SU-DHL-6 (cell line): ENCODE results near the gene CCR1.

ENCODE experiments used
- H2AFZ ChIP-seq: fragments of 200-600 bp; sonication (generic); 2 replicates; pipeline ENCODE4 v1.6.1; 2014; ENCODE audit warnings: low read depth, mild to moderate bottlenecking, moderate library complexity, mixed read lengths, antibody characterized with exemption, low read length; ENCODE audit not compliant: severe bottlenecking
- H3F3A ChIP-seq: fragments of 200-600 bp; shearing (Covaris generic); 2 replicates; pipeline ENCODE4 v1.6.0; 2016; ENCODE audit warnings: antibody characterized with exemption, mild to moderate bottlenecking; ENCODE audit not compliant: insufficient read depth
- H3K27ac ChIP-seq: fragments of 200-600 bp; sonication (generic); 2 replicates; pipeline ENCODE4 v1.5.1; 2016; ENCODE audit warnings: low read depth, mild to moderate bottlenecking, low read length, moderate library complexity, mixed read lengths
- H3K27me3 ChIP-seq: fragments of 200-600 bp; sonication (generic), shearing (Covaris generic); 2 replicates; pipeline ENCODE4 v1.6.0; 2014; ENCODE audit warnings: mild to moderate bottlenecking, low read length
- H3K36me3 ChIP-seq: fragments of 200-600 bp; sonication (generic); 2 replicates; pipeline ENCODE4 v1.6.1; 2014; ENCODE audit warnings: mild to moderate bottlenecking, low read length, mixed read lengths
- H3K4me2 ChIP-seq: fragments of 300-600, 200-600 bp; shearing (Covaris generic), sonication (generic); 2 replicates; pipeline ENCODE4 v1.6.0; 2014; ENCODE audit warnings: low read length, low read depth, mild to moderate bottlenecking; ENCODE audit not compliant: poor library complexity, severe bottlenecking
- H3K4me3 ChIP-seq: fragments of 200-600 bp; sonication (generic); 2 replicates; pipeline ENCODE4 v1.5.1; 2014; ENCODE audit warnings: antibody characterized with exemption, low read length, mild to moderate bottlenecking, mixed read lengths; ENCODE audit not compliant: insufficient read depth, poor library complexity, severe bottlenecking
- H3K79me2 ChIP-seq: fragments of 200-600 bp; sonication (generic); 2 replicates; pipeline ENCODE4 v1.6.1; 2014; ENCODE audit warnings: mild to moderate bottlenecking, low read length, moderate library complexity; ENCODE audit not compliant: insufficient read depth
- H3K9ac ChIP-seq: fragments of 200-600 bp; sonication (generic); 2 replicates; pipeline ENCODE4 v1.7.0; 2014; ENCODE audit warnings: mild to moderate bottlenecking, low read length
- H3K9me2 ChIP-seq: fragments of 200-600 bp; sonication (generic); replicated peaks from 2 replicates; pipeline ENCODE4 v1.6.1; 2014; ENCODE audit warnings: low read length; ENCODE audit not compliant: insufficient read depth
- H3K9me3 ChIP-seq: fragments of 200-600 bp; sonication (generic); 2 replicates; pipeline ENCODE4 v1.6.1; 2014; ENCODE audit warnings: low read length, mixed read lengths; ENCODE audit not compliant: insufficient read depth
- H4K20me1 ChIP-seq: fragments of 200-600 bp; sonication (generic); 2 replicates; pipeline ENCODE4 v1.6.1; 2014; ENCODE audit warnings: low read depth, mild to moderate bottlenecking, antibody characterized with exemption, low read length, moderate library complexity, mixed read lengths
- CTCF ChIP-seq: fragments of 200-600 bp; sonication (generic); IDR thresholded peaks from one replicate; pipeline ENCODE4 v1.5.1; 2017; ENCODE audit warnings: antibody characterized with exemption, mild to moderate bottlenecking, low read length, moderate library complexity; ENCODE audit not compliant: insufficient read depth, poor library complexity, severe bottlenecking
- EZH2phosphoT487 ChIP-seq: fragments of 200-600 bp; sonication (generic), shearing (Covaris generic); conservative IDR thresholded peaks from 2 replicates; pipeline ENCODE4 v1.6.1; 2018; ENCODE audit warnings: mild to moderate bottlenecking, antibody characterized with exemption, low read length, moderate library complexity, mixed read lengths

The CCR1 gene

GRCh38 chr3:46183330-46183729 is 24.8 kb downstream of the CCR1 start:
- Histone ChIP-seq H3K9me2 (no peaks in the 10 kb centered on the region), H2AFZ (no peak overlapping the region), H3K9me3 (no peaks in the 10 kb centered on the region), H4K20me1 (no peaks in the 10 kb centered on the region), H3K4me3 (no peak overlapping the region), H3K79me2 (no peaks in the 10 kb centered on the region), H3K36me3 (no peaks in the 10 kb centered on the region), H3K27me3 (no peaks in the 10 kb centered on the region), H3K27ac (no peak overlapping the region), H3F3A (no peaks in the 10 kb centered on the region), H3K4me2 (no peak overlapping the region), H3K9ac (no peak overlapping the region)
- TF ChIP-seq EZH2phosphoT487 (no peak), CTCF (no peak)

DNA sequence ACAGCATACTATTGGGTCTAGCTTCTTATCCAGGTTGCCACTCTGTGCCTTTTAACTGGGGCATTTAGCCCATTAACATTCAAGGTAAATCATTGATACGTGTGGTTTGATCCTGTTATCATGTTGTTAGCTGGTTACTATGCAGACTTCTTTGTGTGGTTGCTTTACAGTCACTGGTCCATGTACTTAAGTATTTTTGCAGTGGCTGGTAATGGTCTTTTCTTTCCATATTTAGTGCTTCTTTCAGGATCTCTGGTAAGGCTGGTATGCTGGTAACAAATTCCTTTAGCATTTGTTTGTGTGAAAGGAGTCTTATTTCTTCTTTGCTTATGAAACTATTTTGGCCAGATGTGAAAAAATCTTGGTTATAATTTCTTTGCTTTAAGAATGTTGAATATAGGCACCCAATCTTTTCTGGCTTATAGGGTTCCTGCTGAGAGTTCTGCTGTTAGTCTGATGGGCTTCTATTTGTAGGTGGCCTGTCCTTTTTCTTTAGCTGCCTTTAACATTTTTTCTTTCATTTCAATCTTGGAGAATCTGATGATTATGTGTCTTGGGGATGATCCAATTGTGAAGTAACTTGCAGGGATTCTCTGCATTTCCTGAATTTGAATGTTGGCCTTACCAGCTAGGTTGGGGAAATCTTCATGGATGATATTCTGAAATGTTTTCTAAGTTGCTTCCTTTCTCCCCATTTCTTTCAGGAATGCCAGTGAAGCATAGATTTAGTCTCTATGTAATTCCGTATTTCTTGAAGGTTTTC is 39.3 kb downstream of the CCR1 start:
- no peaks in the 10 kb centered on the region for H3K9me2 ChIP-seq
- H3K79me2 ChIP-seq = no peaks in the 10 kb centered on the region
- H3F3A ChIP-seq = no peaks in the 10 kb centered on the region
- no peak overlapping the region for H3K4me3 ChIP-seq
- no peak overlapping the region for H3K4me2 ChIP-seq
- H3K9me3 ChIP-seq = no peaks in the 10 kb centered on the region
- H3K9ac ChIP-seq = no peak overlapping the region
- no peaks in the 10 kb centered on the region for H4K20me1 ChIP-seq
- H3K27me3 ChIP-seq = no peaks in the 10 kb centered on the region; the same call in 1 of the 2 replicates
- no peak overlapping the region for H3K27ac ChIP-seq
- TF ChIP-seq EZH2phosphoT487 = no peak
- TF ChIP-seq CTCF = no peak
- no peak overlapping the region for H2AFZ ChIP-seq
- no peaks in the 10 kb centered on the region for H3K36me3 ChIP-seq

- H3K4me2 ChIP-seq = no peak overlapping the region
- no peak overlapping the region for H3K9ac ChIP-seq
- H3F3A ChIP-seq = no peaks in the 10 kb centered on the region
- no peak overlapping the region for H3K27ac ChIP-seq
- no peaks in the 10 kb centered on the region for H3K79me2 ChIP-seq
- H3K4me3 ChIP-seq = no peak overlapping the region
- H3K27me3 ChIP-seq = no peaks in the 10 kb centered on the region; the same call in 1 of the 2 replicates
- no peaks in the 10 kb centered on the region for H3K36me3 ChIP-seq
- TF ChIP-seq EZH2phosphoT487 = no peak
- TF ChIP-seq CTCF = no peak
- no peaks in the 10 kb centered on the region for H3K9me3 ChIP-seq
- H2AFZ ChIP-seq = no peak overlapping the region
- no peaks in the 10 kb centered on the region for H3K9me2 ChIP-seq
- no peaks in the 10 kb centered on the region for H4K20me1 ChIP-seq
Measured at GRCh38 chr3:46163556-46164041, 44.5 kb downstream of the CCR1 start.
